ENCODE measurements around the gene ADAMTS1.

Gene ADAMTS1

DNA sequence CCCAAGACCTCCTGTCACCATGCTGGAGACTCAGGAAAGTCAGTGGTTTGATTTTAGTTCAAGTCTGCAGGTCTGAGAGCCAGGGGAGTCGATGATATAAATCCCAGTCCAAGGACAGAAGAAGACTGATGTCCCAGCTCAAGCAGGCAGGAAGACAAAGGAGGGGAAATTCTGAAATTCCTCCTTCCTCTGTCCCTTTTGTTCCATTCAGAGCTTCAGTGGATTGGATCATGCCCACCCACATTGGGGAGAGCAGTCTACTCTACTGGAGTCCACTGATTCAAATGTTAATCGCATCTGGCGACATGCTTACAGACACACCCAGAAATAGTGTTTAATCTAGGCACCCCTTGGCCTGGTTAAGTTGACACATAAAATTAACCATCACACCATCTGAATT is 7.2 kb upstream of the ADAMTS1 start:
- TF ChIP-seq, protein P1, sequence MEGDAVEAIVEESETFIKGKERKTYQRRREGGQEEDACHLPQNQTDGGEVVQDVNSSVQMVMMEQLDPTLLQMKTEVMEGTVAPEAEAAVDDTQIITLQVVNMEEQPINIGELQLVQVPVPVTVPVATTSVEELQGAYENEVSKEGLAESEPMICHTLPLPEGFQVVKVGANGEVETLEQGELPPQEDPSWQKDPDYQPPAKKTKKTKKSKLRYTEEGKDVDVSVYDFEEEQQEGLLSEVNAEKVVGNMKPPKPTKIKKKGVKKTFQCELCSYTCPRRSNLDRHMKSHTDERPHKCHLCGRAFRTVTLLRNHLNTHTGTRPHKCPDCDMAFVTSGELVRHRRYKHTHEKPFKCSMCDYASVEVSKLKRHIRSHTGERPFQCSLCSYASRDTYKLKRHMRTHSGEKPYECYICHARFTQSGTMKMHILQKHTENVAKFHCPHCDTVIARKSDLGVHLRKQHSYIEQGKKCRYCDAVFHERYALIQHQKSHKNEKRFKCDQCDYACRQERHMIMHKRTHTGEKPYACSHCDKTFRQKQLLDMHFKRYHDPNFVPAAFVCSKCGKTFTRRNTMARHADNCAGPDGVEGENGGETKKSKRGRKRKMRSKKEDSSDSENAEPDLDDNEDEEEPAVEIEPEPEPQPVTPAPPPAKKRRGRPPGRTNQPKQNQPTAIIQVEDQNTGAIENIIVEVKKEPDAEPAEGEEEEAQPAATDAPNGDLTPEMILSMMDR (IDR thresholded peaks at IDR 0.05; ENCODE audit: insufficient read depth, low read length, poor library complexity, severe bottlenecking), result no peak
- no peak for DNase-seq (ENCODE audit: extremely low read depth, insufficient read length)
- H3K27me3 ChIP-seq (replicated peaks; ENCODE audit: control insufficient read depth, insufficient read depth, low read length), result no peaks in the 10 kb centered on the region
- no peak overlapping the region for H3K4me3 ChIP-seq (replicated peaks; ENCODE audit: low read depth, low read length)
- no peaks in the 10 kb centered on the region for H3K36me3 ChIP-seq (ENCODE audit: control insufficient read depth, insufficient read depth, low read length)

GRCh38 chr21:26851109-26851944 is 6.1 kb upstream of the ADAMTS1 start:
- no peak for DNase-seq (ENCODE audit: extremely low read depth, insufficient read length)
- no peaks in the 10 kb centered on the region for H3K27me3 ChIP-seq (replicated peaks; ENCODE audit: control insufficient read depth, insufficient read depth, low read length)
- TF ChIP-seq, protein P1 (IDR thresholded peaks at IDR 0.05; ENCODE audit: insufficient read depth, low read length, poor library complexity, severe bottlenecking), result no peak
- H3K4me3 ChIP-seq (replicated peaks; ENCODE audit: low read depth, low read length), result no peak overlapping the region
- no peaks in the 10 kb centered on the region for H3K36me3 ChIP-seq (ENCODE audit: control insufficient read depth, insufficient read depth, low read length)

DNA sequence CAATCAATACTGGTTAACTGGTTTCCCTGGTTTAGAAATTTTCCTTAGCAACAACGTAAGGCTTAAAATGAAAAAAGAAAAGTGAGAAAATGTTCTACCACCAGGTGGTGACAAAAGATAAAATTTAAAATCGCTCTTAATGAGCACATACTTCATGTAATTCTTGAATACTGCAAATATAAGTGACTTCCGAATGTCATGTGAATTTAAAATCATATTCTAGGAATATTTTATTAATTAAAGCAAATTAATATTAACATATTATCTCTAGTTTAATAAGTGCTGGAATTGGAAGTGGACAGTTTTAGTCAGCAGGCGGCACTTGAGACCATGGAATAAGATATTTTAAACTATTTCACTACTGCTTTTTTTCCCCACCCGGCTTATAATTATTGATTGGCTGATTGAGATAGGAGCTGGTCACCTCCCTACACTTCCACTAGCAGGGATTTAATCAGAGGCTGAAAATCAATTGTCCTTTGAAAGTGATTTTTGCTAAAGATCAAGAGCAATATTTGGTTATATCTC is 5.0 kb upstream of the ADAMTS1 start:
- DNase-seq (ENCODE audit: extremely low read depth, insufficient read length), result no peak
- Histone ChIP-seq H3K36me3 (ENCODE audit: control insufficient read depth, insufficient read depth, low read length) (no peaks in the 10 kb centered on the region), H3K4me3 (replicated peaks; ENCODE audit: low read depth, low read length) (no peak overlapping the region), H3K27me3 (replicated peaks; ENCODE audit: control insufficient read depth, insufficient read depth, low read length) (no peaks in the 10 kb centered on the region)
- TF ChIP-seq, protein P1 (IDR thresholded peaks at IDR 0.05; ENCODE audit: insufficient read depth, low read length, poor library complexity, severe bottlenecking), result peak; percentile 17

- Histone ChIP-seq H3K4me3 (replicated peaks; ENCODE audit: low read depth, low read length) (no peak overlapping the region), H3K27me3 (replicated peaks; ENCODE audit: control insufficient read depth, insufficient read depth, low read length) (no peaks in the 10 kb centered on the region; the same call in 1 of the 2 replicates), H3K36me3 (ENCODE audit: control insufficient read depth, insufficient read depth, low read length) (no peaks in the 10 kb centered on the region)
- no peak for DNase-seq (ENCODE audit: extremely low read depth, insufficient read length)
- TF ChIP-seq, protein P1 (IDR thresholded peaks at IDR 0.05; ENCODE audit: insufficient read depth, low read length, poor library complexity, severe bottlenecking), result peak; percentile 45
These were observed 4.4 kb upstream of the ADAMTS1 start for GRCh38 chr21:26849428-26850115.

GRCh38 chr21:26847921-26848320 is 2.7 kb upstream of the ADAMTS1 start:
- no peaks in the 10 kb centered on the region for H3K36me3 ChIP-seq (ENCODE audit: control insufficient read depth, insufficient read depth, low read length)
- H3K4me3 ChIP-seq (replicated peaks; ENCODE audit: low read depth, low read length), result no peak overlapping the region
- TF ChIP-seq, protein P1 (IDR thresholded peaks at IDR 0.05; ENCODE audit: insufficient read depth, low read length, poor library complexity, severe bottlenecking), result no peak
- no peak for DNase-seq (ENCODE audit: extremely low read depth, insufficient read length)
- H3K27me3 ChIP-seq (replicated peaks; ENCODE audit: control insufficient read depth, insufficient read depth, low read length), result no peaks in the 10 kb centered on the region; the same call in 1 of the 2 replicates
